Fibroblast of skin of back (primary cell): Measurements from ENCODE around the gene ZNF185.

ENCODE experiments used
- DNase-seq: peaks from one replicate; pipeline ENCODE4 v3.0.0-alpha.2; 2013

The ZNF185 gene

DNA sequence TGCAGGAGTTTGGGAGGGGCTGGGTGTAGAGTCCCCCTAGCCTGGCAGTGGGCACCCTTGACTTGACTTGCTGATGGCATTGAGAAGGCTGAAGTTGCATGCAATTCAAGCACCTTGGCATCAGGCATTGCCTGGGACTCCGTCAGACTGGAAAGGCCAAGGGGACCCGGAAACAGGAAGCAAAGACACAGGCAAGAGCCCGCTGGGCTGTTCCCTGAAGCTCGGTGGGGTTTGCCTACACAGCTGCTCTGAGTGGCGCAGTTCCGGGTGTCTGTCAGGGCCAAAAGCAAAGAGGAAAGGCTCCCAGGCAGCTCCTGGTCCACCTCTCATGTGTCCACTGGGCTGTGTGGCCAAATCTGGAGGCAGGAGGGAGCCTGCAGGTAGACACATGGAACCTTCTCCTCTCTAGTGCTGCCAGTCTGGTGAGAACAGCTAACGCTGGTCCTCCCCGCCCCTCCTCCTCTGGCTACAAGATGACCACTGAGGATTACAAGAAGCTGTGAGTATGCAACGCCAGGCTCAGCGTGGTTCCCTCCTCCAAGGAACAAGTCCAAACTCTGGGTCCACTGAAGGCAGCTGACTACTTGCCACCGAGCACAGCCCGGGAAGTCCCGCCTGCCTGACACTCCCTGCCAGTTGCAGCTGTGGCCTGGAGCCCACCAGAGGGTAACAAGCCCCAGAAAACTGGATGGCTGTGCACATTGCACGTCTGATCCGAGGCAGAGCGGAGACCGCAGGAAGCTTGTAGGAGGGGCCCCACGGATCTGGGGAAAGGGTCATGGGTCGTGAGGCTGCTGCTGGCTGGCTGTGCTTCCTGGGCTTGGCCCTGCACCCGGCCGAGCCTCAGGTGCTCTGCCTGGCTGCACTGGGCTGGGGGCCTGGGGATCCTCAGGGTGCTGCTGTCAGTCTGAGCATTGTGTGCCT lies 20.1 kb downstream of the ZNF185 start:
- no peak for DNase-seq

DNA sequence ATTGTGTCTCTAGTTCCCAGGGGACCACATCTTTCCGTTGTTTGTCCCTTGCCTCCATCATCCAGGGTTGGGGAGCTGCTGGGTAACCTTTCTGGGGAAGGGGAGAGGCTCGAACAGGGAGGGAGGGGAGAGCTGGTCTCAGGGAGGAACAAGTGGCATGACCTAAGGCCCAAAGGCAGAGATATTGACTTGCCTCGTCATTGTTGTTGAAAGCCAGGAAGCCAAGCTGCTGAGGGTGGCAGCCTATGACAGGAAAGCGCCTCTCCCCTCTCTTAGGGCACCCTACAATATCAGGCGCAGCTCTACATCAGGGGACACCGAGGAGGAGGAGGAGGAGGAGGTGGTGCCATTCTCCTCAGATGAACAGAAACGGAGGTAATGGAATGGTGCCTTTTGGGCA lies 20.8 kb downstream of the ZNF185 start:
- no peak for DNase-seq

DNA sequence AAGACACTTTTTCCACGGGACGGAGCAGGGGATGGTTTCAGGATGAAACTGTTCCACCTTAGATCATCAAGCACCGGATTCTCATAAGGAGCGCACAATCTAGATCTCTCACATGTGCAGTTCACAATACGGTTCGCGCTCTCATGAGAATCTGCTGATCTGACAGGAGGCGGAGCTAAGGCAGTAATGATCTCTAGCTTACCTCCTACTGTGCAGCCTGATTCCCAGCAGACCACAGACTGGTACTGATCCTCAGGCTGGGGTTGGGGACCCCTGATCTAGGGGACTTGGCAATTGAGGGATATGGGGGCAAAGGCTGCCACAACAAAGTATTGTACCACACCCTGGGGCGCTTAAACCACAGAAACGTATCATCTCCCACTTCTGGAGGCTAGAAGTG lies 25.7 kb downstream of the ZNF185 start:
- DNase-seq = no peak

DNA sequence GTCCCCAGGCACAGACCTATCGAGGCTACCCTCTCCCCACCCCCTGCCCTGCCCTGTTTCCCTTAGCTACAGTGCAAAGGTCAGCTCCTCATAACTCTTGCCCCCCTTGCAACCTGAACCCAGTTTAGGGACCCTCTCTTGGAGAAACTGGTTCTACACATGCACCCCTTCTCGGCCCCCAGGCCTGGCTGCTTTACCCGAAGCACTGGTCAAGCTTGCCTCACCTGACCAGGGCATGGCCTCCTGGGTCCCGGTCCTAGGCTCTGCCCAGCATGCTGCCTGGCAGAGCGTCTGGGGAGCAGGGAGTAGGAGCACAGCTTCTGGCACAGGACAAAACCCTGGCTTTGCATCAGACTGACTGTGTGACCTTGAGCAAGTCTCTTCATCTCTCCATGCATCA lies 28.0 kb downstream of the ZNF185 start:
- no peak for DNase-seq

DNA sequence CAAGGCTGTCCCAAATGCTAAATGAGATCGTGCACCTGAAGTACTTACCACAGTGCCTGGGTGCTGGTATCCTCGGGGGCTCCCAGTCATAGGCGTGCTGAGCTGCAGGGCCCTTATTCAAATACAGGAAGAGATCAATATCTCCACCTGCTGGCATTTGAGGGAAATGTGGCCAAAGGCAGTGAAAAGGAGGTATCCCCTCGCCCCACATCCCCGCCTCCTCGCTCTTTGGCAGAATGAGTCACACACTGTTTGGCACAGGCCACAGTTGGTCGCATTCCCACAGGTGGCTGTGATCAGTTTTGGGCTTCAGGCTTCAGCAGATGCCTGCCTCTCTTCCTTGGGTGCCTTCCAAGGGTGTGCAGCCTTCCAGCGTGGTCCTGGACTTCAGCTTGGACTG lies 28.4 kb downstream of the ZNF185 start:
- DNase-seq = peak; percentile 73

DNA sequence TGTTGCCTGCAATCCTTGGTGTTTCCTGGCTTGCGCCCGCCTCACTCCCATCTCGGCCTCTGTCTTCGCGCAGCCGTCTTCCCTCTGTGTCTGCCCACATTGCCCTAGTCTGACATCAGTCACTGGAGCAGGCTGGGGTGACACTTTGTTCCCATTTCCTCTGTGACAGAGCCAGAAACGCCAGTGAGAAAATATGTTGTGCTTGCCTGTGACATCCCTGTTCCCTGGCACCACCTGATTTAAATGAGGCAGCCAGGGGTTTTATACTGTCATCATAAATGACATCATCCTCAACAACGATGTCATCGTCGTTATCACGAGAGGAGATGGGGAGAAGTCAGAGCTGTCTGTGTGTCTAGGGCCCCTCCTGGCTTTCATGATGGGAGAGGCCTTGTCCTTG lies 29.1 kb downstream of the ZNF185 start:
- no peak for DNase-seq

DNA sequence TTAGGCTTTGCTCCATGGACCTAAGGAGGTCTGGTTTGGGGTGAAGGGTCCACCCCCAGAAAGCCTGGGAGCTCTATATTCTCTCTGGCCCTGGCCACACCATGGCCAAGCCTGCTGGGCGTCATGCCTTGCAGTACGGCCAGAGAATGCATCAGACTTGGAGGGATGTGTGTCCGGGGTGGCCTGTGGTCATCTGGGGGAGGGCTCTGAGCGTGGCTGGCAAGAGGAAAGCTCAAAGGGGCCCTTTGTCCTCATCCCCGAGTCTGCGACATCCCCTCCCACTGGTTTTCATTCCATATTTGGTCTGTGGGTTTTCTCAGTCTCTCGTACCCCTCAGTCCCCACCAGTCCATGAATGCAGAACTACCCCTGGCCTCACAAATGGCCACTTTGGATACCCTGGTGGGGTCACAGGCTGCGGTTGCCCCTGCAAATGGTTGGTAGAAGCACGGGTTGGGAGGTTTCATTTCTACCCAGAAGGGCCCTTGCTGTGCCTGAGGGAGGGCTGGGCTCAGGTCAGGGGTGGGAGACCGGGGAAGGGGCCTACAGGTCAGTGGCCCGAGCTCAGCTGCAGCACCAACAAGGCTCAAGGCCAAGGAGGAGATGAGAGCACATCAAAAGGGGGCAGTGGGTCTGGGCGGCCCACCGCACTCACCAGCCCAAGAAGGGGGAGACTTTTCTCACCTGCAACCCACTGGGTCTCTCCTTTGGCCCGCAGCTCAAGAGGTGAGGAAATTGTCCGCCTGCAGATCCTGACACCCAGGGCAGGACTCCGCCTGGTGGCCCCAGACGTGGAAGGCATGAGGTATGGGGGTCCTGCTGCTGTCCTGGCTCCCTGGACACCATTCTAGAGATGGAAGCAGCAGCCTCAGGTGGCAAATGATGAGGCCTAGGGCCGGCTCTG lies 30.2 kb downstream of the ZNF185 start:
- DNase-seq = no peak

DNA sequence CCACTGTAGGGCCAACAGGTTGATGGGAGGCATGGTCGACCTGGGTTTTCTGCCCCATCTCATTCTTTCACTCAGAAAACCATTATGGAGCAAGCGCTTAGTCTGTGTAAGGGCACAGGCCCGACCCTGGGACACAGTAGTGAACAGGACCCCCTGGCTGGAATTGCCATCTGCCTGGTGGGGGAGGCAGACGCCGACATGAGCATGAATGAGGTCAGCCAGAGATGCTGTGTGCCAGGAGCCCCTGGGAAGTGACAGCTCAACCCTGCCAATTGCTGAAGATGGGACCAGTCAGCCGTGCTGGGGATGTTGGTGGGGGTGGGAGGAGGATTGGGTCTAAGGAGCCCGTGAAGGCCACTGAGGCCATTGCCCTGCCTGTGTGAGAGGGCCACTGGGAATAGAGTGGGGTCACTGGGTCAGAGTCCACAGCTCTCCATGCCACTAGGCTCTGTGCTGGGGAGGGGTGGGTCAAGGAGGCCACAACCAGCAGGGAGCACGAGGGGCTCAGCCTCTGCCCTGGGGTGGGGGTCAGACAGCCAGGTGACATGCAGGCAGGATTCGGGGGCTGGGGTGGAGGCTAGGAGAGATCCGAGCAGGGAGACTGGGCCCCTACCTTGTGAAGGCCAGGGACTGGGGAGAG lies 31.0 kb downstream of the ZNF185 start:
- no peak for DNase-seq

DNA sequence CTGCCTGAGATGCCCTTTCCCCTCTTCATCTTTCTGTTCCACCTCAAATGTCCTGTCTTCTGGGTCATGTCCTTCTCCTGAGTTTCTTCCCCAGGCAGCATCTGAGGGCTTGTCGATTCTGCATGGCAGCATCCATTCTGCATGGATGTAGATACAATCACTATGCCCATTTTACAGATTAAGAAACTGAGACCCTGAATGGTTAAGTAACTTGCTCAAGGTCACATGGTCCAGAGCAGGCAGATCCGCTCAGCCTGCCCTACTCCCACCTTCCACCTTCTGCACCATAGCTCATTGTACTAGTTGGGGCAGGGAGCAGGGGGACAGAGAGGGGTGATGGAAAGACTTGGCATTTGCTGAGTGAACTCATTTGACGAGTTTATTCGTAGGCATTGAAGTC lies 32.0 kb downstream of the ZNF185 start:
- DNase-seq = no peak

DNA sequence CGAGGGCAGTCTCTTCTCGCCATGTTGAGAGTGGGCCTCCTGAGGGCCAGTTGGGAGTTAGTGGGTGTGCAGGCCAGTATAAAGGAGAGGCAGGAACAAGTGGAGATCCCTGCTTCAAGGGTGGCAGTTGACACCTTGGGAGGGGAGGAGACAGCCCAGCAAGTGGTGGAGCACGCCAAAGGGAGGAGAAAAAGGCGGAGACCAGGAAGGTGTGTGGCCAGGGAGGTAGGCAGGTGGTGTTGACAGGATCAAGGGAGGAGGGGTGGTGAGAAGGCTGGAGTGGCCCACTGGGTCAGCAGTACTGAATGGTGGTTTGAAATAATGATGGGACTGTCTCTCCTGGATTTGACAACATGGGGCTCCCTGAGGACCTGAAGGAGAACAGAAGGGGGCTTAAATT lies 32.6 kb downstream of the ZNF185 start:
- DNase-seq = no peak

DNA sequence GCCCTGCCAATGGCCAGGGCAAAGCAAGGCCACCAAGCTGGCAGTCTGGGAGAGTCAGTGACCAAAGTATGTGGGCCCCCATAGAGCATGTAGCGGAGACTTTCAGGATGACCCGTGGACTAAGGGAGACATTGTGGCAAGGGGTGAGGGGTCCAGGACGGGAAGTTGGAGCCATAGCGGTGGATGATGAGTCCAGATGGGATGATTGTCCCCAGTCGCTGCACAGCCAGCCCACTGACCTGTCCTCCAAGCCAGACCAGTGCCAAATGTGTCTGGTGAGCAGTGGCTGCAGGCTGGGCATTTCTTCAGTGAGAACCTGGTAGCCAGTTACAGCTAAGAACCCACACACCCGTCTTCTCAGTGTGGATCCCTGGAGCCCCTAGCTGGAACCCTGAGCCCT lies 34.3 kb downstream of the ZNF185 start:
- no peak for DNase-seq

DNA sequence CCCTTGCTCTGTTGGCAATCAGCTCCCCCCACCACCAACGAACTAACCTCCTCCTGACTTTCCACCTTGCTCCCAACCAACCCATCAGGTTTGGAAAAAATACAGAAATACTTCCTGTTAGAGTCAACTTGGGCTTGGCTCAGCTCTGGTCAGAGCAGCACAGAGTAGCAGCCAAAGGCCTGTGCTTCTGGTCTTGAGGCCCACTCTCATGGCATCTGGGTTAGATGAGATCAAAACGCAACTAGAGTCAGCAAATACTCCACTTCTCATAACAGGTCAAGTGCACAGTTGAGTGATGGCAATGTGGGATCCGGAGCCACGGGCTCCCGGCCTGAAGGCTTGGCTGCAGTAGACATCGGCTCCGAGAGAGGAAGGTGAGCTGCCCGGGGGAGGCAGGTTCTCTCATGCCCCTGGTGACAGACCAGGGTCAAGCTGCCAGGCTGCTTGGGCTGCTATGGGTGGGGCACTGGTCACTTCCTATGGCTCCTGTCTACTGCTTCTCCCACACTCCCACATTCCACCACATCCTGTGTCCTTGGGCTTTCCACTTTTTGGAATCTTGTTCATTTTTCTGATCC lies 34.8 kb downstream of the ZNF185 start:
- no peak for DNase-seq

DNA sequence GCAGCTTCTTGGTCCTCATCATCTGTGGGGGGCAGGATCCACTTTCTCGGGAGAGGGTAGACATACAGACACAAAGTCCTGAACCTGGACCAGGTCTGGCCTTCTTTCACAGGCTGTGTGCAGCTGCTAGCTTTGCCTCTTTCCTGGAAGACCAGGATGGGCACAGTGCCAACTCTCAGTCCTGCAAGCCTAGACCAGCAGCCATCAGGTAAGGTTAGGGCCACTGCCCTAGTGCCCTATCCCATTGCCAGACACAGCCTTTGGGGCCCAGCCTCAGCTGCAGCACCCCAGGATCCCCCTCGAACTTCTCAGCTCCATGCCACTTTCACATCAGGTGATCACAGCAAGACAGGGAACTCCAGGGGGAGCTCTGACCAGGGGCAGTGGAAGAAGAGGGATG lies 38.4 kb downstream of the ZNF185 start:
- DNase-seq = no peak

DNA sequence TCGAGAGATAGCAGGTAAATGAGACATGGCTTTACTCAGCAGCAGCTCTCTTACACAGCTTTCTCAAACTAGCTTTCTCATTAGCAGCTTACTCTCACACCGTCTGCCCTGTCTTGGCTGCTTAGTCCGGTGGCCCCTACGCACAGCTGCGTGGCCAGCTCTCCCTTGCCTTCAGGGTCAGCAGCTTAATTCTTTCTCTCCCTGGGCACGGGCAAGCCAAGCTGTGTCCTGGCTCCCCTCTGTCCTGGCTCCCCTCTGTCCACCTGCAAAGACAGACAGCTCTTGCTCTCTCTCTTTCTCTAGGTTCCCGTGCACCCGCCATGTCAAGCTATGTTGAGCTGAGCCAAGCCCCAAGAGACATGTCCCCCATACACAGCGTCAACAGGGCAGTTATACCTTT lies 39.4 kb downstream of the ZNF185 start:
- DNase-seq = no peak

DNA sequence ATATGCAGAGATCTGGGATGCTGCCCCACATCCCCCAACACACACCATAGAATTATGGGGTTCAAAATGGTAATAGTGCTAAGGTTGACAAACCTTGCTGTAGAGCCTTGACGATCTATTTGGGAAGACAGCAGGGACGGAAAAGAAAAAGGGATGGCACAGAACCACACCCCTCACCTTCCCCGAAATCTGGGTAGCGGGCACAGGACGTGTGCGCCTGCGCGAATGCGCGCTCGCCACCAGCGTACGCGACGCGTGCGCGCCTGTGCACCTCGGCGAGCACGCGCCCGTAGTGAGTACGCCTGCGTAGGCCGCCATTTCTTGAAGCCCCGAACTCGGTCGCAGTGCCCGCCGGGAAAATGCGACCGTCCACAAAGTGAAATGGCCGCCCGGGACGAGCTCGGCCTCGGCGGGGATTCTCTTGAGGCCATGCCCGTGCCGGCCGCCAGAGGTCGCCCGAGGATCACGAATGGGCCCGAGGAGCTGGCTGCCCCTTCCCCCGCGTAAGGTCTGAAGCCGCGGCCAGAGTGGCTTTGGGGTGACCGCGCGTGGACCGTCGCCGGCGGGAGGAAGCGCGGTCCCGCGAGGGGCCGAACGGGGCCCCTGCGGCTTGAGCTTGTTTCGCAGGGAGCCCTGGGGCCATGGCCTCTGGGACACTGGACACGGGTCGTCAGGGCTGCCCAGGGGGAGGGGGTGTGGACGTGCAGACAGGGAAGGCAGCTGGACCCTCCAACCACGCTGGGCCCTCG lies 43.6 kb downstream of the ZNF185 start:
- peak; percentile 91 for DNase-seq

DNA sequence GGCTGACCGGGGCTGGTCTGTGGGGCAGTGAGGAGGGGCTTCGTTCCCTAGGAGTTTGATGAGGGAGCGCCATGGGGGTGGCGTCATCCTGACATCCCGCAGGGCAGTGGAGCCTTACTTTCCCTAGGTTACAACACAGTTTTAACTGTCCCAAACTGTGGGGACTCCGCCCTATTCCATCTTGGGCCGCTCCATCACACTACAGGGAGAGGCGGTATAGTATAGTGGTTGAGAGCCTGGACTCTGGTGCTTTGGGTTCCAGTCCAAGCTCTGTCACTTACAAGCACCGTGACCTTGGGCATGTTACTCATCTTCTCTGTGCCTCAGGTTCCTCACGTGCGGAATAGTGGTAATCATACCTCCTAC lies 44.2 kb downstream of the ZNF185 start:
- peak; percentile 5 for DNase-seq

DNA sequence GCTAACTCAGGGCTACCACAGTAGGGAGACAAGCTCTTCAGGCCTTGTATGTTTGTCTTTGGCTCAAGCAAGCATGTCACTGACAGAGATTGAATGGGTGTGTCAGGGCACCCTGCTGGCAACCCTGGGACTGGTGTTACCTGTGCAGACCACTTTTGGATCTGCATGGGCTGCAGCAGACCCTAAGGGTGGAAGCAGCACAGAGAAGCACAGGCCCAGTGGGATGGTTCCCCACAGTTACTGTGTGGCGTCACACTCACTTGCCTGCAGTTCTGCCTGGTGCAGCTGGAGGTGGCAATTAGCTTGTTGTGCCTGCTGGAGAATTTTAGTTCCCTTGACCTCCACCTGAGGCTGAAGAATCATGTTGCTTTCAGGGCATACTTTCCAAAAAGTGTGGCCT lies 46.0 kb downstream of the ZNF185 start:
- no peak for DNase-seq

DNA sequence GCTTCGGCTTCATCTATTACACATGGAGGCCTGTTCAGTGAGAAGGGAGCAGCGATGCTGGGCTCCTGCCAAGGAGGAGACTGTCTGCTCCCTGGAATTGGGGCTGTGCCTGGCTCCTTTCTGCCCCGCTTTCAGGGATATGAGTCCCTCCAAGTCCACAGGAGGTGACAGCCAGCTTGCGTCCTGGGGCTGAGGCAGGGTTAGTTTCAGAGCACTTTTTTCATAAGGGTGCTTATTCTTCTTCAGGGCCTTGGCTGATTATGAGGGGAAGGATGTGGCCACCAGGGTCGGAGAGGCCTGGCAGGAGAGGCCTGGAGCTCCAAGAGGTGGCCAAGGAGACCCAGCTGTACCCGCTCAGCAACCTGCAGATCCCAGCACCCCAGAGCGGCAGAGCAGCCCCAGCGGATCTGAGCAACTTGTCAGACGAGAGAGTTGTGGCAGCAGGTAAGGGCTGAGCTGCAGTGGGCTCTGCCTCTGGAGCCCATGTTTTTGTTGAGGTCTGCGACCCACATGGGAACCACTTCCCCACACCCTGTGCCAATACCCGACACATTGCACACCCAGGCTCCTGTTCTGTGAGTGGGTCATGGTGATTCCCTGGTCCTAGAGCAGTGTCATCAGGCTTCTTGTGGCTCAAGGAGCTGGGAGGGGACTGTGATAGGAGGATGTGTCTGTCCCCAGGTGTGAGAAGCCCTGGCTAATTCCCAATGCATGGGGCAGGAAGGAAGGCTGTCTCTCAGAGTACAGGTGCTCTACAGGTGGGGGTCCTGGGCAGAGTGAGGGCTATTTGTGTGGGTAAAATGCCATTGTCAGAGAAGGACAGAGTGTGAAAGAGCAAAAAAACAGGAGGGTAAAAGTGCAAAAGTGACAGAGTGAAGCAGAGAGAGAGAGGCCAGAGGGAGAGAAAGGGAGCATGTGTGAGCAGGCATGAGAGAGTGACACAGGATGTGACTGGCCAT lies 47.4 kb downstream of the ZNF185 start:
- DNase-seq = no peak

DNA sequence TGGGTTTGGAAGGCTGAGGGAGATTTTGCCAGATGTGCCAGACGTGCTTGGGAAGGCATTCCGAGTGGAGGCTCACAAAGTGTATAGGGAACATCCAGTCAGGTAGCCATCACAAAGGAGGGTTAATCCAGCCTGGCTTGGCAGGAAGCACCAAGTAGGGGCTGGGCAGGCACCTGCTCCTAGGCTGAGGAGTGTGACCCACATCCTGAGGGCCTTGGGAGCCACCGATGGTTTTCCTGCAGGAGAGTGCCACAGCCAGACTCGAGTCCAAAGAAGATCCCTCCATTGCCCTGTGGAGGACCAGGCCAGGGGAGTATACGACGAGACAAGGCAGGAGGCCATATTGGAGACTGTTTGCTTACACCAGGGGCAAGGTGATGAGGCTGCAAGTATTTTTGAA lies 48.8 kb downstream of the ZNF185 start:
- DNase-seq = no peak
